ENCODE measurements around the gene ITGB4. TPM values are rescaled to one million over a fixed set of nuclear protein-coding genes. Genes with fewer than 3 reads are reported as not detected.
A peak's percentile ranks its signal among the peaks of the same experiment; 100 is the strongest.

ITGB4 gene
- total and polyA plus RNA-seq, 2 of the 13 experiments (the other 11 are each of a cell fraction or from before 2014, with no cell fraction given) = 6.9 to 14.5 TPM

- TF ChIP-seq ZNF761 (CRISPR knock-in tag; conservative IDR thresholded peaks at IDR 0.05) = 0 out of 2 replicates have a peak, but pooled peaks have one; percentile 29
- no peak for TF ChIP-seq HMG20A (CRISPR knock-in tag; IDR thresholded peaks at IDR 0.05; ENCODE audit: borderline replicate concordance)
- no peak for TF ChIP-seq ZBTB37 (CRISPR knock-in tag; IDR thresholded peaks at IDR 0.05)
- BruUV-seq (replicated peaks) = no TSS peak
- Histone ChIP-seq H3K4me1 (ENCODE audit: insufficient read depth, low read length) (peaks cover 44% of the 10 kb centered on the region), H3K4me3 (replicated peaks in 1 of 3; ENCODE audit: insufficient read depth in 1 of 3, low read depth in 2 of 3, low read length in 3 of 3) (no peak overlapping the region), H3K27ac (ENCODE audit: extremely low read length, insufficient read depth, low read length) (no peak overlapping the region), H3K9ac (ENCODE audit: insufficient read depth, low read depth, low read length) (no peak overlapping the region), H3K4me2 (ENCODE audit: low read depth, low read length) (no peak overlapping the region), H3K27me3 (ENCODE audit: control insufficient read depth in 1 of 2, insufficient read depth in 2 of 2, low read length in 2 of 2) (no peaks in the 10 kb centered on the region), H3K79me2 (ENCODE audit: insufficient read depth, low read length) (no peaks in the 10 kb centered on the region), H4K20me1 (ENCODE audit: insufficient read depth, low read length) (no peaks in the 10 kb centered on the region), H3K36me3 (replicated peaks in 1 of 2; ENCODE audit: control insufficient read depth in 1 of 2, insufficient read depth in 2 of 2, low read length in 2 of 2) (peaks cover 46 to 77% of the 10 kb centered on the region in 2 experiments), H2AFZ (ENCODE audit: low read length) (no peak overlapping the region), H3K9me3 (ENCODE audit: low read length) (no peaks in the 10 kb centered on the region)
- POLR2A ChIA-PET = no interaction called here
- FAIRE-seq (no peak), DNase-seq (ENCODE audit: low spot score) (no peak), ATAC-seq (no peak)
- in situ Hi-C loops (cut with HindIII; ENCODE audit: extremely low pct_ligation_motif_present, low pct_unique_long_range_greater_than_20kb) (no loop called here), intact Hi-C loops (cut with micrococcal nuclease; ENCODE audit: unreplicated experiment) (no loop called here)
- CTCF ChIA-PET (ENCODE audit: low intra/inter-chr PET ratio, low total read pairs) = no interaction called here
- 92% methylated on average over 10 of the region's 10 CpGs for WGBS (ENCODE audit: low lambda C conversion rate)
These were observed 20.0 kb upstream of the ITGB4 start for GRCh38 chr17:75701288-75701687.

- in situ Hi-C loops (cut with HindIII; ENCODE audit: extremely low pct_ligation_motif_present, low pct_unique_long_range_greater_than_20kb) (no loop called here), intact Hi-C loops (cut with micrococcal nuclease; ENCODE audit: unreplicated experiment) (no loop called here)
- BruUV-seq (replicated peaks) = no TSS peak
- no peak overlapping the region for H3K9ac ChIP-seq (ENCODE audit: insufficient read depth, low read depth, low read length)
- 97% methylated on average over 6 of the region's 12 CpGs for WGBS (ENCODE audit: low lambda C conversion rate)
- ATAC-seq (no peak), FAIRE-seq (no peak), DNase-seq (ENCODE audit: low spot score) (no peak)
- no peak overlapping the region for H3K27ac ChIP-seq (ENCODE audit: extremely low read length, insufficient read depth, low read length)
- TF ChIP-seq AGO2 (optimal IDR thresholded peaks at IDR 0.05; ENCODE audit: low read depth, low read length) (peak; percentile 56), THAP11 (CRISPR knock-in tag; IDR thresholded peaks at IDR 0.05) (no peak), FOSL1 (CRISPR knock-in tag; IDR thresholded peaks at IDR 0.05; ENCODE audit: borderline replicate concordance) (no peak), ZNF674 (CRISPR knock-in tag; IDR thresholded peaks at IDR 0.05; ENCODE audit: low read depth) (no peak)
- H3K27me3 ChIP-seq (ENCODE audit: control insufficient read depth in 1 of 2, insufficient read depth in 2 of 2, low read length in 2 of 2) = no peaks in the 10 kb centered on the region
- ChIA-PET CTCF (ENCODE audit: low intra/inter-chr PET ratio, low total read pairs) (no interaction called here), POLR2A (no interaction called here)
- no peaks in the 10 kb centered on the region for H3K9me3 ChIP-seq (ENCODE audit: low read length)
- peaks cover 26% of the 10 kb centered on the region for H3K4me1 ChIP-seq (ENCODE audit: insufficient read depth, low read length)
- H3K4me2 ChIP-seq (ENCODE audit: low read depth, low read length) = no peak overlapping the region
- no peak overlapping the region for H2AFZ ChIP-seq (ENCODE audit: low read length)
- H3K36me3 ChIP-seq (replicated peaks in 1 of 2; ENCODE audit: control insufficient read depth in 1 of 2, insufficient read depth in 2 of 2, low read length in 2 of 2) = peaks cover 57 to 92% of the 10 kb centered on the region in 2 experiments
- H3K79me2 ChIP-seq (ENCODE audit: insufficient read depth, low read length) = no peaks in the 10 kb centered on the region
- H3K4me3 ChIP-seq (replicated peaks in 1 of 3; ENCODE audit: insufficient read depth in 1 of 3, low read depth in 2 of 3, low read length in 3 of 3) = no peak overlapping the region
- no peaks in the 10 kb centered on the region for H4K20me1 ChIP-seq (ENCODE audit: insufficient read depth, low read length)
These were observed 18.1 kb upstream of the ITGB4 start for GRCh38 chr17:75703191-75703590.
